ENCODE results near the gene BBS12.

DNA sequence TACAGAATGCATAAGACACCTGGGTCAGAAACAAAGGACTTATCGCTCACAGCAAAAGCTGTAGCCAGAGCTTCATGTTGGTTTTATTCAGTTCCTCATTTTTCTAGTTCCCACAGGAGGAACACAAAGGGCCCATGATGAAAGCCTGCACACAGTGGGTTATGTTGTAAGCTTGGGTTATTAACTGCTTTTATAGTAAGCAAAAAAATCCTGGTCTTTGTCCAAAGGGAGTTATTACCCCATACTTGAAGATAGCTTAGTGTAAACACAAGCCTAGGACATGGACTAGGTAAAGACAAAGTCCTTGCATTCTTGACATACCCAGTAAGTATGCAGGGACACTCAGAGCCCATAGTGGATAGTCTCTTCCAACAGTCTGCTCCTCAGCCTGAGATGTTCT, 11.7 kb downstream of the BBS12 start:
- TF ChIP-seq, protein P1, sequence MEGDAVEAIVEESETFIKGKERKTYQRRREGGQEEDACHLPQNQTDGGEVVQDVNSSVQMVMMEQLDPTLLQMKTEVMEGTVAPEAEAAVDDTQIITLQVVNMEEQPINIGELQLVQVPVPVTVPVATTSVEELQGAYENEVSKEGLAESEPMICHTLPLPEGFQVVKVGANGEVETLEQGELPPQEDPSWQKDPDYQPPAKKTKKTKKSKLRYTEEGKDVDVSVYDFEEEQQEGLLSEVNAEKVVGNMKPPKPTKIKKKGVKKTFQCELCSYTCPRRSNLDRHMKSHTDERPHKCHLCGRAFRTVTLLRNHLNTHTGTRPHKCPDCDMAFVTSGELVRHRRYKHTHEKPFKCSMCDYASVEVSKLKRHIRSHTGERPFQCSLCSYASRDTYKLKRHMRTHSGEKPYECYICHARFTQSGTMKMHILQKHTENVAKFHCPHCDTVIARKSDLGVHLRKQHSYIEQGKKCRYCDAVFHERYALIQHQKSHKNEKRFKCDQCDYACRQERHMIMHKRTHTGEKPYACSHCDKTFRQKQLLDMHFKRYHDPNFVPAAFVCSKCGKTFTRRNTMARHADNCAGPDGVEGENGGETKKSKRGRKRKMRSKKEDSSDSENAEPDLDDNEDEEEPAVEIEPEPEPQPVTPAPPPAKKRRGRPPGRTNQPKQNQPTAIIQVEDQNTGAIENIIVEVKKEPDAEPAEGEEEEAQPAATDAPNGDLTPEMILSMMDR (conservative IDR thresholded peaks at IDR 0.05): no peak
- TF ChIP-seq ZFX (IDR thresholded peaks at IDR 0.05): no peak

All from C4-2B (cell line).